Bronchial epithelial cell (primary cell): ENCODE data around the gene DISC1. TPM values are rescaled to one million over a fixed set of nuclear protein-coding genes. Genes with fewer than 3 reads are reported as not detected.

Experiments
- DNase-seq: peaks from one replicate; pipeline ENCODE4 v3.0.0-alpha.2; 2010; ENCODE audit warnings: low read depth
- FAIRE-seq: peaks from 2 replicates; lab custom pipeline; 2011; peaks lifted over from hg19 to GRCh38; lab: Jason Lieb, UNC
- H3K27me3 ChIP-seq: 2 replicates; pipeline ENCODE4 v1.5.1; 2011; ENCODE audit warnings: low read length; ENCODE audit not compliant: control insufficient read depth, insufficient read depth
- H3K36me3 ChIP-seq: 2 replicates; pipeline ENCODE4 v1.5.1; 2011; ENCODE audit warnings: low read length; ENCODE audit not compliant: control insufficient read depth, insufficient read depth
- H3K4me3 ChIP-seq: 2 replicates; pipeline ENCODE4 v1.5.1; 2011; ENCODE audit warnings: mild to moderate bottlenecking, low read depth, low read length, control low read depth
- total RNA-seq: library from RNA; depleted of rRNA; stranded (reverse); fragments of >200 nt; gene quantifications from 2 replicates; pipeline ENCODE4 v1.2.1, GENCODE V29; 2014
- TF ChIP-seq, protein P1 (sequence below): IDR thresholded peaks from 2 replicates; pipeline ENCODE4 v1.5.1; 2011; ENCODE audit warnings: mild to moderate bottlenecking, moderate library complexity, low read length, control low read depth, inconsistent platforms; ENCODE audit not compliant: insufficient read depth, severe bottlenecking

DISC1 gene
- total RNA-seq, 1 donor from 2014 or later: 0.79 TPM

DNA sequence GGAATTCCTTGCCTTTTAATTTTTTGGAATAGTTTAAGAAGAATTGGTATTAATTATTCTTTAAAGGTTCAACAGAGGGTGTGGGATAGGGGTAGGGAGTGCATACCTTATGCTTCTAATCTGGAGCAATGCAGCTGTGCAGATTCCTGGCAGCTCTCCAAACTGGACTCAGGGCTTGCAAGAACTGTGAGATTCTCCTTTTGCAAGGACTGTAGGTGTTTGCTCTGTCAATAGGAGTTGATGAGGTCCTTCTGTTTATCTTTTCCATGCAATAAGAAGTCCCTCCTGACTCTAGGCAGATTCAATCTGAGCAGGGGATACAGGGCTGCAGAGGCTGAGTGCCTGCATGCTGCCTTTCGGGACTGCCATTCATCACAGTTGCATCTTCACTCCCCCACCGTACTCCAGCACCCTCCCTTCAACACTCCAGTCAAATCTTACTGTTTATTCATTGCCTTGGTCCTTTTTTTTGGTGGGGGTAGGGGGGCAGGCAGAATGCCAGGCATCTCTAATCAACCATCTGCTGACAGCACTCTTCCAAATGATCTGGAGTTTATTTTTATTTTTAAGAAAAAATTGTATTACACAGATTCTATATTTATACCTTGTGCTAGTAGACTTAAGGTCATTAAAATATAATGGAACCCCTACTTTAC, 122.3 kb downstream of the DISC1 start:
- H3K27me3 ChIP-seq: no peaks in the 10 kb centered on the region
- no peak overlapping the region for H3K4me3 ChIP-seq
- DNase-seq: no peak
- TF ChIP-seq, protein P1, sequence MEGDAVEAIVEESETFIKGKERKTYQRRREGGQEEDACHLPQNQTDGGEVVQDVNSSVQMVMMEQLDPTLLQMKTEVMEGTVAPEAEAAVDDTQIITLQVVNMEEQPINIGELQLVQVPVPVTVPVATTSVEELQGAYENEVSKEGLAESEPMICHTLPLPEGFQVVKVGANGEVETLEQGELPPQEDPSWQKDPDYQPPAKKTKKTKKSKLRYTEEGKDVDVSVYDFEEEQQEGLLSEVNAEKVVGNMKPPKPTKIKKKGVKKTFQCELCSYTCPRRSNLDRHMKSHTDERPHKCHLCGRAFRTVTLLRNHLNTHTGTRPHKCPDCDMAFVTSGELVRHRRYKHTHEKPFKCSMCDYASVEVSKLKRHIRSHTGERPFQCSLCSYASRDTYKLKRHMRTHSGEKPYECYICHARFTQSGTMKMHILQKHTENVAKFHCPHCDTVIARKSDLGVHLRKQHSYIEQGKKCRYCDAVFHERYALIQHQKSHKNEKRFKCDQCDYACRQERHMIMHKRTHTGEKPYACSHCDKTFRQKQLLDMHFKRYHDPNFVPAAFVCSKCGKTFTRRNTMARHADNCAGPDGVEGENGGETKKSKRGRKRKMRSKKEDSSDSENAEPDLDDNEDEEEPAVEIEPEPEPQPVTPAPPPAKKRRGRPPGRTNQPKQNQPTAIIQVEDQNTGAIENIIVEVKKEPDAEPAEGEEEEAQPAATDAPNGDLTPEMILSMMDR: no peak
- no peak for FAIRE-seq
- H3K36me3 ChIP-seq: no peaks in the 10 kb centered on the region

DNA sequence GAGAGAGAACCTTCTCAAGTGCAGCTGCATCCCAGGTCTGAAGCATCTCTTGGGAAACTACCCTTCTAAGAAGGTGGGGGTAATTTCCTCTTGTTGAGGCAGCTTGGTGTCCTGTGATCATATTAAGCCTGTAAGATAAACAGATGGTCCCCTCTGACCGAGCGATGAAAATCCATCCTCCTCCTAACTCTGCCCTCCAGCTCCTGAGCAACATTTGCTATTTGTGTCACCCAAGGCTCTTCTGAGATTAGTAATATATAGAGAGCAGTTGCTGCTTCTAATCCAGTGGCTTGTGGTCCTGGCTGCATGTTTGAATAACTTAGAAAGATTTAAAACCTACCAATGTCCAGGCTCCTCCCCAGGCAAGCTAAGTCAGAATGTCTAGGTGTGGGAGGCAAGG, 123.7 kb downstream of the DISC1 start:
- DNase-seq (no peak), FAIRE-seq (no peak)
- Histone ChIP-seq H3K27me3 (no peaks in the 10 kb centered on the region), H3K36me3 (no peaks in the 10 kb centered on the region), H3K4me3 (no peak overlapping the region)
- TF ChIP-seq, protein P1: no peak

DNA sequence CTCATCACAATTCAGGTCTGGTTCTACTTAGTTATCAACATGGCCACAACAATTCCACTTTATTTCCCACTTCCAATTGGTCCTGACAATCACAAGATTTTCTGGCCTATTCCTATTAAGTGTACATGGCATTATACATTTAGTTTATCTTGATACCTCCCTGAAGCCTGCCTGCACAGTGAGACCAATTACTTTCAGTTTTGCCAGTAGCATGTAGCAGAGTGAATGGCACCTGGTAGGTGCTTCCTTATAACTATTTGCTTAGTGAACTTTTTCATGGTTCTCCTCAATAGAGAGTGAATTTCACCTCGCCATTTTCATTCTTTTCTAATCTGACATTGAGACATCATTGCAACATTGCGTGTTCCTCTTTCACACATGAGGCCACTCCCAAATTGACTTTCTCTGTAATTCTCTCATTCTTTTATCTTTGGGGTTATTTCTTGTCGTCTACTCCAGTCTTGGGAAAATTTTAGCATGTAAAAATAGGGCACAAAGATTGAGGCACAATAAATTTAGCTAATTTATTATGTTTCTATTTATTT, 124.3 kb downstream of the DISC1 start:
- H3K36me3 ChIP-seq: no peaks in the 10 kb centered on the region
- no peak for FAIRE-seq
- H3K27me3 ChIP-seq: no peaks in the 10 kb centered on the region
- TF ChIP-seq, protein P1: no peak
- no peak overlapping the region for H3K4me3 ChIP-seq
- DNase-seq: no peak

DNA sequence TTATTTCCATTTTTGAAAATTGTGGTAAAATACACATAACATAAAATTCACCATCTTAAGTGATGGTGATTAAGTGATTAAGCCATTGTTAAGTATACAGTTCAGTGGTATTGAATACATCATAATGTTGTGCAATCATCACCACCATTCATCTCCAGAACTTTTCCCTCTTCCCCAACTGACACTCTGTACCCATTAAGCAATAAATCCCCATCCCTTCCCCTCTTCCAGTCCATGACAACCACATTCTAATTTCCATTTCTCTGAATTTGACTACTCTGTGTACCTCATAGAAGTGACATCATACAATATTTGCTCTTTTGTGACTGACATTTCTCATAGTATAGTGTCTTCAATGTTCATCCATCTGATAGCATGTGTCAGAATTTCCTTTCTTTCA, 124.8 kb downstream of the DISC1 start:
- H3K27me3 ChIP-seq: no peaks in the 10 kb centered on the region
- TF ChIP-seq, protein P1: no peak
- no peak for FAIRE-seq

DNA sequence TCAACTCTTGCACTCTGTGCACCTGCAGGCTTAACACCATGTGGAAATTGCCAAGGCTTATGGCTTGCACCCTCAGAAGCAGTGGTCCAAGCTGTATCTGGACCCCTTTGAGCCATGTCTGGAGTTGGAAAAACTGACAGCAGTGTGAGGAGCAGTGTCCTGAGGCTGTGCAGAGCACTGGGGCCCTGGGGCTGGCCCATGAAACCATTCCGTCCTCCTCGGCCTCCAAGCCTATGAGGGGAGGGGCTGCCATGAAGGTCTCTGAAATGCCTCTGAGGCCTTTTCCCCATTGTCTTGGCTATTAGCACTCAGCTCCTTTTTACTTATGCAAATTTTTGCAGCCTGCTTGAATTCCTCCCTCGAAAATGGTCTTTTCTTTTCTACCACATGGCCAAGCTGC, 126.7 kb downstream of the DISC1 start:
- no peak for FAIRE-seq
- Histone ChIP-seq H3K36me3 (no peaks in the 10 kb centered on the region), H3K4me3 (no peak overlapping the region), H3K27me3 (no peaks in the 10 kb centered on the region)
- TF ChIP-seq, protein P1: no peak
- no peak for DNase-seq

More for the DNA sequence above, 124.8 kb downstream of the DISC1 start:
- Histone ChIP-seq H3K4me3 (no peak overlapping the region), H3K36me3 (no peaks in the 10 kb centered on the region)
- DNase-seq: no peak

DNA sequence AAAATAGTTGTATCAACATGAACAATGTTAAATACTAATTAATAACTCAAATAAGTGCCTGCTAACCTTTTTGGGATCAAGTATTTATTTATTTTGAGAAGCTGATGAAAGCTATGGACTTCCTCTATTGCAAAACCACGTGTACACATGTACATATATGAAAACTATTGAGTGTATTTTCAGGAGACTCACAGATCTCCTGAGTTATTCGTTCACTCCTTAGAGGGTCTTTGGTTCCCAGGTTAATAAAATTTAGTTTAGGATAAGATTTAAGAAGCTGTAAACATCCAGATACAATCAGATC, 130.5 kb downstream of the DISC1 start:
- no peak for FAIRE-seq
- H3K4me3 ChIP-seq: no peak overlapping the region
- DNase-seq: no peak
- H3K36me3 ChIP-seq: no peaks in the 10 kb centered on the region
- TF ChIP-seq, protein P1: no peak
- no peaks in the 10 kb centered on the region for H3K27me3 ChIP-seq
